K562 (cell line): Measurements from ENCODE around the gene ATP5F1A. TPM values are rescaled to one million over a fixed set of nuclear protein-coding genes. Genes with fewer than 3 reads are reported as not detected.
A peak's percentile ranks its signal among the peaks of the same experiment; 100 is the strongest.

Source experiments
- ATAC-seq: fragments of 200-7000 bp; cut with Tn5 transposase; 3 replicates; pipeline ENCODE4 v1.9.1; 2020; ENCODE audit warnings: moderate library complexity
- BruUV-seq: library from RNA; stranded (reverse); fragments of 400-500 nt; replicated peaks from 2 replicates; lab custom pipeline; 2021; lab: Mats Ljungman, UMichigan
- CTCF ChIA-PET: fragments of 300-600 bp; formaldehyde crosslinking; extraction: SDS; loops from one replicate; lab custom pipeline; 2021; ENCODE audit warnings: low intra/inter-chr PET ratio; lab: Yijun Ruan, JAX
- POLR2A ChIA-PET: fragments of 300-600, 350-650 bp; sonication (Branson Sonifier 250); formaldehyde crosslinking; extraction: SDS; loops from one replicate; lab custom pipeline; 2021; ENCODE audit warnings: antibody characterized with exemption, inconsistent platforms; lab: Yijun Ruan, JAX
- DNase-seq, 4 experiments: peaks; one replicate each; pipeline versions ENCODE4 v3.0.0 to v3.0.0-alpha.2; 2011 to 2018; ENCODE audit warnings: low spot score in 3 of 4, mixed read lengths in 3 of 4; ENCODE audit errors: extremely low read depth in 1 of 4
- FAIRE-seq: peaks from 2 replicates; lab custom pipeline; 2011; peaks lifted over from hg19 to GRCh38; lab: Jason Lieb, UNC
- H2AFZ ChIP-seq: 2 replicates; pipeline ENCODE4 v1.6.0; 2011; ENCODE audit warnings: low read depth, low read length, control low read depth, inconsistent platforms
- H3K27ac ChIP-seq: fragments of 200-600 bp; 3 replicates; pipeline ENCODE4 v1.8.0; 2011; ENCODE audit warnings: low read depth, mild to moderate bottlenecking, control low read depth, inconsistent platforms, low read length, moderate library complexity, mixed read lengths; ENCODE audit errors: extremely low read depth
- H3K27me3 ChIP-seq, 2 experiments: fragments of 300-600 bp in 1 of 2; 2 replicates in 1 of 2; 3 replicates in 1 of 2; pipeline versions ENCODE4 v1.6.0 to v1.8.0; 2011; ENCODE audit warnings: inconsistent platforms in 2 of 2, low read length in 2 of 2, mild to moderate bottlenecking in 1 of 2, mixed read lengths in 1 of 2, moderate library complexity in 1 of 2; ENCODE audit not compliant: control insufficient read depth in 2 of 2, insufficient read depth in 2 of 2
- H3K36me3 ChIP-seq: fragments of 300-600 bp; 3 replicates; pipeline ENCODE4 v1.8.0; 2011; ENCODE audit warnings: mild to moderate bottlenecking, low read length, inconsistent platforms; ENCODE audit not compliant: control insufficient read depth, insufficient read depth
- H3K4me1 ChIP-seq, 2 experiments: fragments of 200-600 bp in 1 of 2; replicated peaks in 1 of 2; 2 replicates in 1 of 2; 3 replicates in 1 of 2; pipeline versions ENCODE4 v1.5.1 to v1.8.0; 2011; ENCODE audit warnings: inconsistent platforms in 2 of 2, low read length in 2 of 2, mild to moderate bottlenecking in 1 of 2, mixed read lengths in 1 of 2, moderate library complexity in 1 of 2; ENCODE audit not compliant: control insufficient read depth in 2 of 2, insufficient read depth in 2 of 2
- H3K4me2 ChIP-seq: 2 replicates; pipeline ENCODE4 v1.6.1; 2011; ENCODE audit warnings: low read length, control low read depth, inconsistent platforms, mixed read lengths; ENCODE audit not compliant: insufficient read depth
- H3K4me3 ChIP-seq: fragments of 200-600 bp; sonication (generic), shearing (Covaris generic); 2 replicates; pipeline ENCODE4 v1.5.1; 2016; ENCODE audit warnings: control low read depth, inconsistent platforms
- H3K79me2 ChIP-seq: fragments of 200-600 bp; 3 replicates; pipeline ENCODE4 v1.8.0; 2011; ENCODE audit warnings: low read length, inconsistent platforms; ENCODE audit not compliant: control insufficient read depth, insufficient read depth
- H3K9ac ChIP-seq, 2 experiments: 2 replicates each; pipeline versions ENCODE4 v1.6.0 to v1.6.1; 2011; ENCODE audit warnings: low read depth in 2 of 2, low read length in 2 of 2, control low read depth in 1 of 2, inconsistent platforms in 1 of 2, mild to moderate bottlenecking in 1 of 2, mixed read lengths in 1 of 2; ENCODE audit not compliant: insufficient read depth in 1 of 2
- H3K9me1 ChIP-seq: one replicate; pipeline ENCODE4 v1.6.0; 2011; ENCODE audit warnings: inconsistent platforms, mild to moderate bottlenecking, low read length, moderate library complexity; ENCODE audit not compliant: control insufficient read depth, insufficient read depth
- H3K9me3 ChIP-seq: replicated peaks from 2 replicates; pipeline ENCODE4 v1.5.1; 2011; ENCODE audit warnings: low read depth, low read length, inconsistent platforms; ENCODE audit not compliant: control insufficient read depth, insufficient read depth
- H4K20me1 ChIP-seq: replicated peaks from 2 replicates; pipeline ENCODE4 v1.6.1; 2011; ENCODE audit warnings: low read length, inconsistent platforms, mixed read lengths; ENCODE audit not compliant: control insufficient read depth, insufficient read depth
- HMGN3 ChIP-seq: IDR thresholded peaks from 2 replicates; pipeline ENCODE4 v1.6.1; 2011; ENCODE audit warnings: borderline replicate concordance, low read depth, mild to moderate bottlenecking, mixed read lengths, low read length; ENCODE audit not compliant: insufficient read length; ENCODE audit errors: extremely low read depth
- NFYB ChIP-seq: IDR thresholded peaks from 2 replicates; pipeline ENCODE4 v1.6.1; 2011; ENCODE audit warnings: mild to moderate bottlenecking, moderate library complexity; ENCODE audit not compliant: insufficient read length; ENCODE audit errors: extremely low read depth
- PKNOX1 ChIP-seq: fragments of 450-650 bp; IDR thresholded peaks from 2 replicates; pipeline ENCODE4 v1.6.1; 2016
- SMAD4 ChIP-seq: fragments of 250-450 bp; sonication (Bioruptor Pico); conservative IDR thresholded peaks from 2 replicates; pipeline ENCODE4 v1.8.0; 2021; ENCODE audit warnings: inconsistent platforms, mild to moderate bottlenecking, moderate library complexity
- SP2 ChIP-seq: IDR thresholded peaks from 2 replicates; pipeline ENCODE4 v1.6.1; 2011; ENCODE audit warnings: mild to moderate bottlenecking, low read depth, low read length, moderate library complexity; ENCODE audit not compliant: poor library complexity, severe bottlenecking; ENCODE audit errors: extremely low read depth
- THRAP3 ChIP-seq: fragments of 450-650 bp; IDR thresholded peaks from 2 replicates; pipeline ENCODE4 v1.6.1; 2016; ENCODE audit warnings: mild to moderate bottlenecking, inconsistent platforms, borderline replicate concordance
- ZBTB1 ChIP-seq: sonication (generic); formaldehyde crosslinking; IDR thresholded peaks from 2 replicates; pipeline ENCODE4 v1.8.1; 2023; ENCODE audit warnings: missing genetic modification reagents, low read depth, mild to moderate bottlenecking, borderline replicate concordance
- ZNF277 ChIP-seq: fragments of 250-450 bp; sonication (Bioruptor Pico); IDR thresholded peaks from 2 replicates; pipeline ENCODE4 v1.8.0; 2022; ENCODE audit warnings: inconsistent platforms, mild to moderate bottlenecking, moderate library complexity, borderline replicate concordance
- WGBS: fragments of 100-300 bp; shearing (Covaris generic); methylation state at CpG from one replicate; pipeline ENCODE4 v1.1.6; 2016; ENCODE audit warnings: low coverage, mixed read lengths; ENCODE audit not compliant: insufficient coverage; ENCODE audit errors: missing lambda C conversion rate; 5-methylcytosine and 5-hydroxymethylcytosine counted together
- in situ Hi-C: fragments of 300-500 bp; cut with MboI; formaldehyde crosslinking; loops from 4 replicates; pipeline ENCODE4 v1.15.0; 2018; ENCODE audit warnings: inconsistent platforms, mixed read lengths
- intact Hi-C: fragments of 100-400 bp; cut with micrococcal nuclease; formaldehyde crosslinking; loops from 2 replicates; pipeline ENCODE4 v1.14.2; 2022
- polyA plus RNA-seq, 8 experiments: library from polyadenylated mRNA; depleted of rRNA in 4 of 8; stranded (reverse) in 5 of 8; unstranded in 3 of 8; fragments of >200 nt; fragmentation: Nextera tagmentation in 2 of 8; fragmentation: Illumina TruSeq in 1 of 8; extraction: Ambion mirVana in 2 of 8; extraction: Trizol in 1 of 8; gene quantifications; 2 replicates each; pipeline versions ENCODE4 v1.2.1 to v1.2.3, GENCODE V29; 2011 to 2014; ENCODE audit warnings: inconsistent platforms in 1 of 8, missing spikeins in 1 of 8
- total RNA-seq, 7 experiments: library from RNA; depleted of rRNA in 6 of 7; stranded (reverse); fragments of >200 nt in 6 of 7; fragmentation: Illumina TruSeq in 2 of 7; extraction: Trizol in 2 of 7; gene quantifications; 2 replicates each; pipeline versions ENCODE4 v1.2.1 to v1.2.3, GENCODE V29; 2011 to 2021; ENCODE audit warnings: low replicate concordance in 1 of 7
- TF ChIP-seq, protein P1 (sequence below): sonication (generic); formaldehyde crosslinking; IDR thresholded peaks from 2 replicates; pipeline ENCODE4 v1.8.0; 2023; ENCODE audit warnings: missing genetic modification reagents, mild to moderate bottlenecking, borderline replicate concordance

Gene ATP5F1A
- total and polyA plus RNA-seq, 9 of the 15 experiments (the other 6 are each of a cell fraction or from before 2014, with no cell fraction given) = 377 to 762 (median 490) TPM

- ChIA-PET CTCF (no interaction called here), POLR2A (interaction anchor here (0.6 to 1.7 kb wide), 7 partner anchors 8 to 164 kb away, joined by 3 to 10 read pairs (median 4); no protein-coding TSS in a partner anchor)
- H3K27ac ChIP-seq = peak within 1 kb of the TSS; percentile 81
- TF ChIP-seq, protein P1, sequence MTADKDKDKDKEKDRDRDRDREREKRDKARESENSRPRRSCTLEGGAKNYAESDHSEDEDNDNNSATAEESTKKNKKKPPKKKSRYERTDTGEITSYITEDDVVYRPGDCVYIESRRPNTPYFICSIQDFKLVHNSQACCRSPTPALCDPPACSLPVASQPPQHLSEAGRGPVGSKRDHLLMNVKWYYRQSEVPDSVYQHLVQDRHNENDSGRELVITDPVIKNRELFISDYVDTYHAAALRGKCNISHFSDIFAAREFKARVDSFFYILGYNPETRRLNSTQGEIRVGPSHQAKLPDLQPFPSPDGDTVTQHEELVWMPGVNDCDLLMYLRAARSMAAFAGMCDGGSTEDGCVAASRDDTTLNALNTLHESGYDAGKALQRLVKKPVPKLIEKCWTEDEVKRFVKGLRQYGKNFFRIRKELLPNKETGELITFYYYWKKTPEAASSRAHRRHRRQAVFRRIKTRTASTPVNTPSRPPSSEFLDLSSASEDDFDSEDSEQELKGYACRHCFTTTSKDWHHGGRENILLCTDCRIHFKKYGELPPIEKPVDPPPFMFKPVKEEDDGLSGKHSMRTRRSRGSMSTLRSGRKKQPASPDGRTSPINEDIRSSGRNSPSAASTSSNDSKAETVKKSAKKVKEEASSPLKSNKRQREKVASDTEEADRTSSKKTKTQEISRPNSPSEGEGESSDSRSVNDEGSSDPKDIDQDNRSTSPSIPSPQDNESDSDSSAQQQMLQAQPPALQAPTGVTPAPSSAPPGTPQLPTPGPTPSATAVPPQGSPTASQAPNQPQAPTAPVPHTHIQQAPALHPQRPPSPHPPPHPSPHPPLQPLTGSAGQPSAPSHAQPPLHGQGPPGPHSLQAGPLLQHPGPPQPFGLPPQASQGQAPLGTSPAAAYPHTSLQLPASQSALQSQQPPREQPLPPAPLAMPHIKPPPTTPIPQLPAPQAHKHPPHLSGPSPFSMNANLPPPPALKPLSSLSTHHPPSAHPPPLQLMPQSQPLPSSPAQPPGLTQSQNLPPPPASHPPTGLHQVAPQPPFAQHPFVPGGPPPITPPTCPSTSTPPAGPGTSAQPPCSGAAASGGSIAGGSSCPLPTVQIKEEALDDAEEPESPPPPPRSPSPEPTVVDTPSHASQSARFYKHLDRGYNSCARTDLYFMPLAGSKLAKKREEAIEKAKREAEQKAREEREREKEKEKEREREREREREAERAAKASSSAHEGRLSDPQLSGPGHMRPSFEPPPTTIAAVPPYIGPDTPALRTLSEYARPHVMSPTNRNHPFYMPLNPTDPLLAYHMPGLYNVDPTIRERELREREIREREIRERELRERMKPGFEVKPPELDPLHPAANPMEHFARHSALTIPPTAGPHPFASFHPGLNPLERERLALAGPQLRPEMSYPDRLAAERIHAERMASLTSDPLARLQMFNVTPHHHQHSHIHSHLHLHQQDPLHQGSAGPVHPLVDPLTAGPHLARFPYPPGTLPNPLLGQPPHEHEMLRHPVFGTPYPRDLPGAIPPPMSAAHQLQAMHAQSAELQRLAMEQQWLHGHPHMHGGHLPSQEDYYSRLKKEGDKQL = no peak
- TF ChIP-seq SMAD4 (CRISPR knock-in tag) (0 out of 2 replicates have a peak, but pooled peaks have one; percentile 15), THRAP3 (no peak), ZNF277 (CRISPR knock-in tag) (no peak), SP2 (no peak), ZBTB1 (peak; percentile 58; the same call in 1 of the 2 replicates), NFYB (no peak), HMGN3 (peak; percentile 68), PKNOX1 (no peak)
Measured at GRCh38 chr18:46071653-46072375, 26.3 kb downstream of the ATP5F1A start, which contains the start of gene PSTPIP2. TSS of gene PSTPIP2 (minus strand) at chr18:46072260. CDS start at chr18:46072188, 72 bp downstream.

More at GRCh38 chr18:46071653-46072375, 26.3 kb downstream of the ATP5F1A start, which contains the start of gene PSTPIP2:
- intact Hi-C loops (loop anchor here (2.0 kb wide), 1 partner anchor 407 kb away; no protein-coding TSS in a partner anchor), in situ Hi-C loops (loop anchor here (10.0 kb wide), 1 partner anchor 397 kb away; no protein-coding TSS in a partner anchor)
- Histone ChIP-seq H3K27me3 (no peaks in the 10 kb centered on the region), H4K20me1 (no peaks in the 10 kb centered on the region), H3K4me2 (peak within 1 kb of the TSS; percentile 82), H3K36me3 (peaks cover 10% of the 10 kb centered on the region; the same call in 1 of the 3 replicates), H3K79me2 (peaks cover 44% of the 10 kb centered on the region), H3K9me3 (no peaks in the 10 kb centered on the region), H3K9me1 (no peaks in the 10 kb centered on the region), H2AFZ (peak within 1 kb of the TSS; percentile 96), H3K4me3 (peak within 1 kb of the TSS; percentile 71), H3K4me1 (peaks cover 9 to 31% of the 10 kb centered on the region in 2 experiments; a peak in 4 of 5 replicates), H3K9ac (peak within 1 kb of the TSS; percentile 84 to 95)
- FAIRE-seq (no peak), DNase-seq (peak; percentile 44 to 72 (median 62)), ATAC-seq (peak; percentile 86)
- WGBS = 2% methylated on average over 49 of the region's 75 CpGs
- no TSS peak for BruUV-seq
